Body of pancreas (tissue), 4 donors: Measurements from ENCODE around the gene DOC2B. TPM values are rescaled to one million over a fixed set of nuclear protein-coding genes. Genes with fewer than 3 reads are reported as not detected.
"Not testable (repeated sequence)": the region's sequence is repeated elsewhere in the genome, so short reads cannot be mapped to it uniquely, and the experiment has no call there.

ENCODE experiments used
- ATAC-seq: fragments of 150-250 bp; one replicate; pipeline ENCODE4 v1.9.1; 2016
- DNase-seq, 4 donors: peaks; one replicate each; pipeline ENCODE4 v3.0.0-alpha.2; 2019
- H3K27ac ChIP-seq, 4 donors: fragments of 200-600 bp; sonication (generic); 1 replicate in 3 of 4; 2 replicates in 1 of 4; pipeline versions ENCODE4 v1.5.1 to v1.6.1; 2016 to 2019; ENCODE audit warnings: mild to moderate bottlenecking in 1 of 4, mixed read lengths in 1 of 4, moderate library complexity in 1 of 4
- H3K27me3 ChIP-seq, 2 donors: fragments of 200-600 bp; sonication (generic); one replicate each; pipeline ENCODE4 v1.6.0; 2016; ENCODE audit warnings: mild to moderate bottlenecking in 1 of 2
- H3K36me3 ChIP-seq, 2 donors: fragments of 200-600 bp; sonication (generic); replicated peaks in 1 of 2; 2 replicates each; pipeline ENCODE4 v1.5.1; 2016; ENCODE audit warnings: low read depth in 2 of 2; ENCODE audit not compliant: insufficient read depth in 1 of 2
- H3K4me1 ChIP-seq: fragments of 200-600 bp; sonication (generic); one replicate; pipeline ENCODE4 v1.6.0; 2016
- H3K4me3 ChIP-seq, 2 donors: fragments of 200-600 bp; sonication (generic); 1 replicate in 1 of 2; 2 replicates in 1 of 2; pipeline ENCODE4 v1.5.1; 2016 to 2019
- H3K9me3 ChIP-seq, 3 donors: fragments of 200-600 bp; sonication (generic); 1 replicate in 2 of 3; 2 replicates in 1 of 3; pipeline ENCODE4 v1.5.1; 2016
- CTCF ChIP-seq, 7 experiments: fragments of 450-650 bp in 4 of 7; fragments of 200-600 bp in 3 of 7; sonication (generic) in 3 of 7; IDR thresholded peaks; one replicate each; pipeline ENCODE4 v1.5.1; 2016 to 2019; ENCODE audit warnings: antibody characterized with exemption in 7 of 7
- POLR2A ChIP-seq, 3 donors: fragments of 450-650 bp; IDR thresholded peaks; one replicate each; pipeline ENCODE4 v1.6.1; 2016; ENCODE audit warnings: antibody characterized with exemption in 3 of 3, mild to moderate bottlenecking in 2 of 3
- WGBS, 2 donors: methylation state at CpG; one replicate each; pipeline ENCODE4 v1.1.5; 2017; 5-methylcytosine and 5-hydroxymethylcytosine counted together
- intact Hi-C: fragments of 100-400 bp; cut with DNase I; formaldehyde crosslinking; loops from one replicate; pipeline ENCODE4 v1.15.1; 2023
- total RNA-seq, 2 donors: library from RNA; depleted of rRNA; stranded (reverse); fragments of >200 nt; gene quantifications; one replicate each; pipeline ENCODE4 v1.1.0, GENCODE V29; 2016

Gene DOC2B
- total RNA-seq, 2 donors from 2014 or later, result 20.0 to 22.4 TPM

GRCh38 chr17:208429-208828, 27.0 kb upstream of the DOC2B start:
- Histone ChIP-seq H3K36me3 (peaks cover 0 to 2% of the 10 kb centered on the region in 2 donors), H3K27ac (no peak overlapping the region), H3K27me3 (no peaks in the 10 kb centered on the region), H3K4me3 (no peak overlapping the region), H3K4me1 (no peaks in the 10 kb centered on the region), H3K9me3 (no peaks in the 10 kb centered on the region)
- no peak for TF ChIP-seq POLR2A (IDR thresholded peaks at IDR 0.05)
- no peak for TF ChIP-seq CTCF (IDR thresholded peaks at IDR 0.05)
- DNase-seq, result peak in 1 of 4 donors; percentile 8
- no peak for ATAC-seq
- 94% methylated on average over 3 to 8 of the region's 8 CpGs for WGBS, 2 donors
- intact Hi-C loops, result no loop called here

DNA sequence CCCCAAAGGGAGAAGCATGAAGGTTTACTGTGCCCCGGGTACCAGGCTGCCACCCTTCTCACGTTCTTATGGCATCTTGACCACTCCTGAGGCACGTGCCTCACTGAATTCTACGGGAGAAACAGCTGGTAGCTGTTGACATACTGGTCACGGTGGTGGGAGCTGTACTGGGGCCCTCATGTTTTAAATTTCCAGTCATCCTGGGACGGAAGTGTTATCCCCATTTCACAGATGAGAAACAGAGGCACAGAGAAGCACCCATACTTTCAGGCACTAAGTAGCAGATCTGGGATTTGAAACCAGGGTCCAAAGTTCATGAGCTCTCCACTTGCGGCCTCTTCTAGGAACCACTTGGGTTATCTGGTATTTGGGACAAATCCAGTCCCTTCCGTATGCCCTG, 26.3 kb upstream of the DOC2B start:
- ATAC-seq (no peak), DNase-seq (no peak)
- Histone ChIP-seq H3K9me3 (no peaks in the 10 kb centered on the region), H3K27ac (no peak overlapping the region), H3K4me3 (no peak overlapping the region), H3K4me1 (no peaks in the 10 kb centered on the region), H3K36me3 (peaks cover 0 to 2% of the 10 kb centered on the region in 2 donors), H3K27me3 (no peaks in the 10 kb centered on the region)
- intact Hi-C loops, result no loop called here
- TF ChIP-seq CTCF (IDR thresholded peaks at IDR 0.05) (no peak), POLR2A (IDR thresholded peaks at IDR 0.05) (no peak)
- 90 to 93% methylated on average over 5 to 7 of the region's 8 CpGs for WGBS, 2 donors

- ATAC-seq (no peak), DNase-seq (peak in 1 of 4 donors; percentile 9)
- Histone ChIP-seq H3K9me3 (no peaks in the 10 kb centered on the region), H3K4me3 (no peak overlapping the region), H3K36me3 (peaks cover 0 to 2% of the 10 kb centered on the region in 2 donors), H3K4me1 (no peaks in the 10 kb centered on the region), H3K27ac (no peak overlapping the region), H3K27me3 (no peaks in the 10 kb centered on the region)
- intact Hi-C loops, result no loop called here
- TF ChIP-seq CTCF (IDR thresholded peaks at IDR 0.05), result no peak
- TF ChIP-seq POLR2A (IDR thresholded peaks at IDR 0.05), result no peak
- 78 to 95% methylated on average over 32 to 37 of the region's 37 CpGs for WGBS, 2 donors
These were observed 25.6 kb upstream of the DOC2B start for GRCh38 chr17:206941-207560.

DNA sequence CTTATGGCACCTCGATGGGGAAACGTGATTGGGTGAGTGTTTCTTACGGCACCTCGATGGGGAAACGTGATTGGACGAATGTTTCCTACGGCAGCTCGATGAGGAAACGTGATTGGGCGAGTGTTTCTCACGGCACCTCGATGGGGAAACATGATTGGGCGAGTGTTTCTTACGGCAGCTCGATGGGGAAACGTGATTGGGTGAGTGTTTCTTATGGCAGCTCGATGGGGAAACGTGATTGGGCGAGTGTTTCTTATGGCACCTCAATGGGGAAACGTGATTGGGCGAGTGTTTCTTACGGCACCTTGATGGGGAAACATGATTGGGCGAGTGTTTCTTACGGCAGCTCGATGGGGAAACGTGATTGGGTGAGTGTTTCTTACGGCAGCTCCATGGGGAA, 25.0 kb upstream of the DOC2B start:
- intact Hi-C loops, DNase-seq, ATAC-seq, H3K27ac ChIP-seq, H3K36me3 ChIP-seq, H3K4me3 ChIP-seq, H3K4me1 ChIP-seq, H3K27me3 ChIP-seq, H3K9me3 ChIP-seq: not testable (repeated sequence)
- 91 to 92% methylated on average over 27 of the region's 27 CpGs for WGBS, 2 donors

- intact Hi-C loops, result no loop called here
- ATAC-seq (no peak), DNase-seq (no peak)
- Histone ChIP-seq H3K9me3 (no peaks in the 10 kb centered on the region), H3K4me3 (no peak overlapping the region), H3K36me3 (peaks cover 0 to 2% of the 10 kb centered on the region in 2 donors), H3K4me1 (peaks cover 3% of the 10 kb centered on the region), H3K27me3 (no peaks in the 10 kb centered on the region), H3K27ac (no peak overlapping the region)
- TF ChIP-seq POLR2A (IDR thresholded peaks at IDR 0.05), result no peak
- no peak for TF ChIP-seq CTCF (IDR thresholded peaks at IDR 0.05)
- 87 to 95% methylated on average over 4 to 6 of the region's 6 CpGs for WGBS, 2 donors
These were observed 24.4 kb upstream of the DOC2B start for GRCh38 chr17:205817-206216.
